A549 (cell line): ENCODE data around the gene DMRT2.

Experiments
- CHD2 ChIP-seq: fragments of 150-350 bp; IDR thresholded peaks from 2 replicates; pipeline ENCODE4 v1.6.1; 2014; ENCODE audit warnings: low read length; ENCODE audit not compliant: partially characterized antibody
- JUN ChIP-seq, 2 experiments: fragments of >200 bp; sonication (Bioruptor Twin); formaldehyde crosslinking; IDR thresholded peaks; 2 replicates in 1 of 2; 3 replicates in 1 of 2; pipeline ENCODE4 v1.6.1; 2016 to 2017
- KDM1A ChIP-seq: fragments of 200-600 bp; sonication (generic); IDR thresholded peaks from 2 replicates; pipeline ENCODE4 v1.6.1; 2016; ENCODE audit warnings: low read depth, mild to moderate bottlenecking
- MAFK ChIP-seq: fragments of 450-650 bp; IDR thresholded peaks from 2 replicates; pipeline ENCODE4 v1.6.1; 2014; ENCODE audit not compliant: partially characterized antibody
- MAX ChIP-seq: IDR thresholded peaks from 2 replicates; pipeline ENCODE4 v1.6.1; 2012
- NPAS2 ChIP-seq: fragments of 250-450 bp; sonication (Bioruptor Pico); IDR thresholded peaks from 2 replicates; pipeline ENCODE4 v1.8.0; 2022; ENCODE audit warnings: mild to moderate bottlenecking, moderate library complexity, borderline replicate concordance
- POLR2A ChIP-seq: IDR thresholded peaks from 2 replicates; pipeline ENCODE4 v1.6.1; 2012; ENCODE audit warnings: mild to moderate bottlenecking, low read length
- RAD21 ChIP-seq, 2 experiments: fragments of >200 bp in 1 of 2; sonication (Bioruptor Twin) in 1 of 2; formaldehyde crosslinking in 1 of 2; IDR thresholded peaks in 1 of 2; conservative IDR thresholded peaks in 1 of 2; 2 replicates in 1 of 2; 3 replicates in 1 of 2; pipeline ENCODE4 v1.6.1; 2012 to 2018; ENCODE audit warnings: inconsistent platforms in 1 of 2
- RCOR1 ChIP-seq: fragments of 150-350 bp; IDR thresholded peaks from 2 replicates; pipeline ENCODE4 v1.6.1; 2014; ENCODE audit warnings: antibody characterized with exemption, low read length, low read depth
- RNF2 ChIP-seq: fragments of 200-600 bp; sonication (generic); IDR thresholded peaks from 2 replicates; pipeline ENCODE4 v1.6.1; 2016; ENCODE audit warnings: low read depth, mild to moderate bottlenecking, antibody characterized with exemption, moderate library complexity, borderline replicate concordance
- USF2 ChIP-seq: fragments of 450-650 bp; IDR thresholded peaks from 2 replicates; pipeline ENCODE4 v1.6.1; 2014; ENCODE audit warnings: antibody characterized with exemption
- TF ChIP-seq, protein P1 (sequence below): fragments of >200 bp; sonication (Bioruptor Twin); formaldehyde crosslinking; IDR thresholded peaks from 3 replicates; pipeline ENCODE4 v1.5.1; 2016

DNA sequence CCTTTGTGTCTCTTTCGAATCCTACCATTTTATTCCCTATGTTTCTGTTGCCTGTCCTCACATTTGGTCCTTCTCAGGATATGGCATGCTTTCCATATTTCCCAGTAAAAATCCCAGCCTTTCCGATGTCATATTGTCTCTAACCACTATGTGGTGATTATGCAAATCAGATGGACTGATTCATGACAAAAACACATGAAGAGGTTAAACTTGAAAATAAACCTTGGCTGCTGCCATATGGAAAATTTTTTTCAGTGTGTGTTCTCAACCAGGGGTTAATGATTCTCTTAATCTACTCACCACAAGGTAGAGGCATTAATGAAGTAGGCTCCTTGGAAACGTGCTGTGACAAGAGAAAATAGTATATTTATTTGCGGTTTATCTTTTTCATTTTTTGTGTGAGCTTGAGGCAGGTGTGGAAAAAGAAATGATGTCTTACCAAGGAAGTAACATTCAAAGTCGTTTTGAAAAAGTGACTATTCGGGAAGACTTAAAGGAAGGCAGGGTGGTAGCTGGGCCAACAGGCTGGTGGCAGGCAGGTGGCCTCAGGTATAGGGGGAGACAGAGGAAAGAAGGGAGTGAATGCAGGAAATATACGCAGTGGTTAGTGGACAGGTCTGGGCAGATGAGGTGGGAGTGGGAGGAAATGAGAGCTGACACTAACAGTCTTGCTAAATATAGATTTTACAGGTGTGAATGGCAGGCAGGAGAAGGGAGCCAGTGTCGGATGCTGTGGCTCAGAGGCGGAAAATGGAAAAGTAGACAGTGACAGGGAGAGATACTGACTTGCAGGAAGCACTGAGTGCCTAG, 46.2 kb downstream of the DMRT2 start:
- TF ChIP-seq, protein P1, sequence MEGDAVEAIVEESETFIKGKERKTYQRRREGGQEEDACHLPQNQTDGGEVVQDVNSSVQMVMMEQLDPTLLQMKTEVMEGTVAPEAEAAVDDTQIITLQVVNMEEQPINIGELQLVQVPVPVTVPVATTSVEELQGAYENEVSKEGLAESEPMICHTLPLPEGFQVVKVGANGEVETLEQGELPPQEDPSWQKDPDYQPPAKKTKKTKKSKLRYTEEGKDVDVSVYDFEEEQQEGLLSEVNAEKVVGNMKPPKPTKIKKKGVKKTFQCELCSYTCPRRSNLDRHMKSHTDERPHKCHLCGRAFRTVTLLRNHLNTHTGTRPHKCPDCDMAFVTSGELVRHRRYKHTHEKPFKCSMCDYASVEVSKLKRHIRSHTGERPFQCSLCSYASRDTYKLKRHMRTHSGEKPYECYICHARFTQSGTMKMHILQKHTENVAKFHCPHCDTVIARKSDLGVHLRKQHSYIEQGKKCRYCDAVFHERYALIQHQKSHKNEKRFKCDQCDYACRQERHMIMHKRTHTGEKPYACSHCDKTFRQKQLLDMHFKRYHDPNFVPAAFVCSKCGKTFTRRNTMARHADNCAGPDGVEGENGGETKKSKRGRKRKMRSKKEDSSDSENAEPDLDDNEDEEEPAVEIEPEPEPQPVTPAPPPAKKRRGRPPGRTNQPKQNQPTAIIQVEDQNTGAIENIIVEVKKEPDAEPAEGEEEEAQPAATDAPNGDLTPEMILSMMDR, result no peak
- TF ChIP-seq USF2 (no peak), RNF2 (no peak), NPAS2 (CRISPR knock-in tag) (no peak), MAX (no peak), MAFK (no peak), POLR2A (no peak), JUN (IDR thresholded peaks at IDR 0.05) (no peak), RAD21 (conservative IDR thresholded peaks at IDR 0.05 in 1 of 2, IDR thresholded peaks at IDR 0.05 in 1 of 2) (no peak), CHD2 (no peak), RCOR1 (no peak), KDM1A (no peak)
